Panc1 (cell line): ENCODE results near the gene GPATCH8.

ENCODE experiments used
- POLR2AphosphoS5 ChIP-seq: IDR thresholded peaks from 2 replicates; pipeline ENCODE4 v1.6.1; 2012; ENCODE audit warnings: mild to moderate bottlenecking, low read depth, low read length, moderate library complexity
- SIN3A ChIP-seq: IDR thresholded peaks from 2 replicates; pipeline ENCODE4 v1.6.1; 2012; ENCODE audit warnings: low read depth, mild to moderate bottlenecking, low read length, moderate library complexity, borderline replicate concordance; ENCODE audit not compliant: insufficient read depth

DNA sequence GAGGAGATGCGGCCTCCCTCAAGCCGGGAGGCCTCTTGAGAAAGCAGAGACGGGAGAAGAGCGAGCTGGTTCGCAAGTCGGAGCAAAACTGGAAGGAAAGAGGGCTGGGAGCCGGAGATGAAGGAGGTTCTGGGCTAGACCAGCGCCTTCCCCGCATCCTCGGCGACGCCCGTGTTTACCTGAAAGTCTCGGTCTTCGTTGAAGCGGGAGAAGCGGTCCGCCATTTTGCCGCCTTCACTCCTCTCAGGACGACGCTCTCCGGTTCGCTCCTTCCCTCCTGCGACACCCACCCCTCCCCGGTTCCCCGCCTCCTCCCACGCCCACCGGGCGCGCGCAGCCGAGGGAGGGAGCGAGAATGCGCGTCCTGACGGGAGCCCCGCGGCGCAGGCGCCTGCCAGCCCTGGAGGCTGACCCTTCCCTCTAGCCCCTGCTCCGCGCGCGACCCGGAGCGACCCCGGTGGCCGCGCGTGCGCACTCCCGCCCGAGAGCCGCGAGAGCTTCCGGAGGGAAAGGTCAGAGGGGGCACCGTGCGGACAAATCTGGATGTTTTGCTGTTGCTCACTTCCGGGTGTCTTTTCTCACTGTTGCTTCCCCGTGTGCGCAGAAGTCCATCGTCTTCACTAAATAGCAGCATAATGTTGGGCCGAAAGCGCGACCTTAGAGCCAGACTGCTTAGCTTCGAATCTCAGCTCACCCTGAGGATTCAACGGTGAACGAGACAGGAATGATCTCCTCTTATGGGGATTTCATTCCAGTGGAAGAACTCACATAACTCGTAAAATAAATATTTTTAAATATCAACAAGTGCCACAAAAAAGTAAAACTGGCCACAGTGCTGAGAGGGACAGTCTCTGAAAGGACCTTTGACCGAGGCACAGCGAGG is at the start of gene GPATCH8:
- TF ChIP-seq POLR2AphosphoS5, result peak; percentile 55
- 0 out of 2 replicates have a peak, but pooled peaks have one; percentile 37 for TF ChIP-seq SIN3A
